Measurements from ENCODE around the gene KIAA0040. TPM values are rescaled to one million over a fixed set of nuclear protein-coding genes. Genes with fewer than 3 reads are reported as not detected.

The KIAA0040 gene
- total RNA-seq, 3 donors from 2014 or later (not counting 1 experiment from before 2014, with no cell fraction given), result 18.0 to 21.2 (median 19.4) TPM

DNA sequence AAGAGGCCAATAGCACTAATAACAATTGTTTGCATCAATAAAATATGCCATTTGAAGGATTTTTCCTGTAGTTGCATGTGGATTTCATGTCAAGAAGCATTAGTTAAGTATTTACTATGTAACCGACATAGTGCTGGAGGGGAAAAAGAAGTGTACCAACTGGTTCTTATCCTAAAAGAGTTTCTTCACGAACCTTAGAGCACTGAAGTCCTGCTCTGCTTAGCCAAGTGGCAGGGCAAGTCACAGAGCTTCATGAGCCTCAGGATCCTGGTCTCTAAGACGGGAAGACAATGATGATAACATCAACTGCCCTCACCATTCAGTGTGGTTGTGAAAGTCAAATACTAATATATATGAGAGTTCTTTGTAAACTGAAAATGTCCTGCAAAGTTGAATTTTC, 14.1 kb downstream of the KIAA0040 start:
- intact Hi-C loops (cut with micrococcal nuclease), result no loop called here
- Histone ChIP-seq H3K36me3 (ENCODE audit: control insufficient read depth, insufficient read depth, low read length) (peaks cover 15% of the 10 kb centered on the region), H3K4me3 (ENCODE audit: low read length) (no peak overlapping the region), H3K4me1 (ENCODE audit: control insufficient read depth, insufficient read depth, low read length) (no peaks in the 10 kb centered on the region), H3K9me3 (ENCODE audit: control insufficient read depth, insufficient read depth, low read length) (no peaks in the 10 kb centered on the region), H3K27me3 (ENCODE audit: control insufficient read depth, insufficient read depth, low read length) (no peaks in the 10 kb centered on the region), H3K27ac (ENCODE audit: low read length) (no peak overlapping the region)
- peaks cover 49 to 57% of the 10 kb centered on the region in 2 donors for H3K4me1 Mint-ChIP-seq
- TF ChIP-seq, protein P1, sequence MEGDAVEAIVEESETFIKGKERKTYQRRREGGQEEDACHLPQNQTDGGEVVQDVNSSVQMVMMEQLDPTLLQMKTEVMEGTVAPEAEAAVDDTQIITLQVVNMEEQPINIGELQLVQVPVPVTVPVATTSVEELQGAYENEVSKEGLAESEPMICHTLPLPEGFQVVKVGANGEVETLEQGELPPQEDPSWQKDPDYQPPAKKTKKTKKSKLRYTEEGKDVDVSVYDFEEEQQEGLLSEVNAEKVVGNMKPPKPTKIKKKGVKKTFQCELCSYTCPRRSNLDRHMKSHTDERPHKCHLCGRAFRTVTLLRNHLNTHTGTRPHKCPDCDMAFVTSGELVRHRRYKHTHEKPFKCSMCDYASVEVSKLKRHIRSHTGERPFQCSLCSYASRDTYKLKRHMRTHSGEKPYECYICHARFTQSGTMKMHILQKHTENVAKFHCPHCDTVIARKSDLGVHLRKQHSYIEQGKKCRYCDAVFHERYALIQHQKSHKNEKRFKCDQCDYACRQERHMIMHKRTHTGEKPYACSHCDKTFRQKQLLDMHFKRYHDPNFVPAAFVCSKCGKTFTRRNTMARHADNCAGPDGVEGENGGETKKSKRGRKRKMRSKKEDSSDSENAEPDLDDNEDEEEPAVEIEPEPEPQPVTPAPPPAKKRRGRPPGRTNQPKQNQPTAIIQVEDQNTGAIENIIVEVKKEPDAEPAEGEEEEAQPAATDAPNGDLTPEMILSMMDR (IDR thresholded peaks at IDR 0.05), result no peak
- ATAC-seq, result no peak
- 85% methylated on average over 3 of the region's 3 CpGs for WGBS (ENCODE audit: insufficient coverage)
- H3K27ac Mint-ChIP-seq, result peak overlapping the region in 1 of 2 donors; percentile 73
- DNase-seq, result no peak
- peaks cover 9% of the 10 kb centered on the region for H3K36me3 Mint-ChIP-seq
- H3K9me3 Mint-ChIP-seq, result no peaks in the 10 kb centered on the region
- H3K27me3 Mint-ChIP-seq (ENCODE audit: low read depth in 2 of 2), result no peaks in the 10 kb centered on the region
- H3K4me3 Mint-ChIP-seq, result no peak overlapping the region

DNA sequence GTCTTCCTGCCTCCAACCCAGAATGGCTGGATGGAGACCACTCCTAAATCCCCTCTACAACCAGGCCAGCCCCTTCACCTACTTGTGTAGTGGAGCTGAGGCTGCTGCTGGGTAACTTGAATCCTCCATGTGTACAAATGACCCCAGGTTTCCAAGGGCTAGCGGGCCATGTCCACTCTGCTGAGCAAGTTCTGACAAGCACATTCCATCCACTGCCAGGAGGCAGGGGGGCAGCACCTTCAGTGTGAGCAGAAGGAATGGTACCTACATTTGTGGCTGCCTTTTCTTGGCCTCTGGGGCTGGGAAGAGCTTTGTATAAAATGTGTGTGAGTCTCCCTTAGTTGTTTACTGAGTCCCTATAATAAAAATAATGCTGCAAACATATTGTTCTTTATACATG, 14.5 kb downstream of the KIAA0040 start:
- no peak overlapping the region for H3K27ac Mint-ChIP-seq
- H3K36me3 Mint-ChIP-seq, result peaks cover 9% of the 10 kb centered on the region
- no peaks in the 10 kb centered on the region for H3K9me3 ChIP-seq (ENCODE audit: control insufficient read depth, insufficient read depth, low read length)
- peaks cover 17% of the 10 kb centered on the region for H3K36me3 ChIP-seq (ENCODE audit: control insufficient read depth, insufficient read depth, low read length)
- peaks cover 49 to 53% of the 10 kb centered on the region in 2 donors for H3K4me1 Mint-ChIP-seq
- no peaks in the 10 kb centered on the region for H3K27me3 Mint-ChIP-seq (ENCODE audit: low read depth in 2 of 2)
- 92% methylated on average over 1 of the region's 1 CpG for WGBS (ENCODE audit: insufficient coverage)
- DNase-seq, result no peak
- H3K4me1 ChIP-seq (ENCODE audit: control insufficient read depth, insufficient read depth, low read length), result no peaks in the 10 kb centered on the region
- intact Hi-C loops (cut with micrococcal nuclease), result no loop called here
- TF ChIP-seq, protein P1 (IDR thresholded peaks at IDR 0.05), result no peak
- H3K4me3 ChIP-seq (ENCODE audit: low read length), result no peak overlapping the region
- H3K4me3 Mint-ChIP-seq, result no peak overlapping the region
- H3K9me3 Mint-ChIP-seq, result no peaks in the 10 kb centered on the region
- ATAC-seq, result no peak
- no peak overlapping the region for H3K27ac ChIP-seq (ENCODE audit: low read length)
- no peaks in the 10 kb centered on the region for H3K27me3 ChIP-seq (ENCODE audit: control insufficient read depth, insufficient read depth, low read length)

DNA sequence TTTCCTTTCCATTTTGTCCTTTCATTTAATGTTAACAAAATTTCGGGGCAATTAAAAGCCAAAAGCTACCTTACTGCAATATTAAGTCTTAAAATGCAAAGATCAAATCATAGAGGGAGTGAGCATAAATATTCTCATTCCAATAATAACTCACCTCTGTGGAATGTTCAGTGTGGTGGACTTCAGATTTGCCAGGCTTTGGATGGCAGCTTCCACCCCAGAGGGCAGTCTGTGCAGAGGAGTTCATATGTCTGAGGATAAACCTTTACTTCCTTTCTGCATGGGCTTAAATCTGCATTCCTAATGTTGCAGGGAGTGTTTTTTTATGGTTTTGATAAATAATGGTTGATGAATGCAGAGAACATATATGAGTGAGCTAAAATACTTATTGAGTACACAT, 16.3 kb downstream of the KIAA0040 start:
- DNase-seq (no peak), ATAC-seq (no peak)
- Histone ChIP-seq H3K4me3 (ENCODE audit: low read length) (no peak overlapping the region), H3K27me3 (ENCODE audit: control insufficient read depth, insufficient read depth, low read length) (no peaks in the 10 kb centered on the region), H3K36me3 (ENCODE audit: control insufficient read depth, insufficient read depth, low read length) (peaks cover 19% of the 10 kb centered on the region), H3K4me1 (ENCODE audit: control insufficient read depth, insufficient read depth, low read length) (no peaks in the 10 kb centered on the region), H3K27ac (ENCODE audit: low read length) (no peak overlapping the region), H3K9me3 (ENCODE audit: control insufficient read depth, insufficient read depth, low read length) (no peaks in the 10 kb centered on the region)
- Mint-ChIP-seq H3K4me3 (no peak overlapping the region), H3K27ac (no peak overlapping the region), H3K27me3 (ENCODE audit: low read depth in 2 of 2) (no peaks in the 10 kb centered on the region), H3K36me3 (peaks cover 9% of the 10 kb centered on the region), H3K4me1 (peaks cover 38 to 39% of the 10 kb centered on the region in 2 donors), H3K9me3 (no peaks in the 10 kb centered on the region)
- TF ChIP-seq, protein P1 (IDR thresholded peaks at IDR 0.05), result no peak
- intact Hi-C loops (cut with micrococcal nuclease), result no loop called here
- WGBS (ENCODE audit: insufficient coverage), result no CpG with 5 or more reads among the region's 1 CpG

Measured in natural killer cell (primary cell).